HuH-7 (cell line): ENCODE data around the gene EAPP.
"Not testable (repeated sequence)": the region's sequence is repeated elsewhere in the genome, so short reads cannot be mapped to it uniquely, and the experiment has no call there.

Experiments used
- DNase-seq: peaks from one replicate; pipeline ENCODE4 v3.0.0; 2011; ENCODE audit warnings: low spot score

EAPP gene

GRCh38 chr14:34539407-34540180 lies at the start of gene EAPP:
TSS of gene EAPP (minus strand) at chr14:34539701. CDS start at chr14:34539628, 73 bp downstream.
- peak; percentile 87 for DNase-seq

GRCh38 chr14:34583525-34583924 lies 44.0 kb upstream of the EAPP start:
- DNase-seq, result no peak

GRCh38 chr14:34582117-34582680 lies 42.7 kb upstream of the EAPP start:
- DNase-seq, result no peak

- no peak for DNase-seq
These were observed 40.9 kb upstream of the EAPP start for GRCh38 chr14:34580381-34580780.

- DNase-seq, result no peak
These were observed 32.3 kb upstream of the EAPP start for GRCh38 chr14:34571771-34572170.

- no peak for DNase-seq
These were observed 30.2 kb upstream of the EAPP start for GRCh38 chr14:34569750-34570149.

GRCh38 chr14:34568803-34569202 lies 29.3 kb upstream of the EAPP start:
- no peak for DNase-seq

- DNase-seq, result no peak
These were observed 23.3 kb upstream of the EAPP start for GRCh38 chr14:34562776-34563150.

- DNase-seq, result not testable (repeated sequence)
These were observed 22.7 kb upstream of the EAPP start for GRCh38 chr14:34562037-34562775.

GRCh38 chr14:34556498-34556829 lies 17.0 kb upstream of the EAPP start:
- not testable (repeated sequence) for DNase-seq

- DNase-seq, result not testable (repeated sequence)
These were observed 16.3 kb upstream of the EAPP start for GRCh38 chr14:34555583-34556497.

- DNase-seq, result peak; percentile 30
These were observed 15.2 kb upstream of the EAPP start for GRCh38 chr14:34554540-34555250.

- DNase-seq, result not testable (repeated sequence)
These were observed 9.9 kb upstream of the EAPP start for GRCh38 chr14:34549276-34549966.

GRCh38 chr14:34548472-34548981 lies 9.0 kb upstream of the EAPP start:
- no peak for DNase-seq

- DNase-seq, result not testable (repeated sequence)
These were observed 7.6 kb upstream of the EAPP start for GRCh38 chr14:34547136-34547520.

- not testable (repeated sequence) for DNase-seq
These were observed 7.0 kb upstream of the EAPP start for GRCh38 chr14:34546272-34547135.

GRCh38 chr14:34540181-34541059 lies 919 bp upstream of the EAPP start:
- DNase-seq, result not testable (repeated sequence)

GRCh38 chr14:34538871-34539406 lies 562 bp downstream of the EAPP start:
- DNase-seq, result no peak
